Tibial nerve (tissue), 4 donors: ENCODE measurements around the gene CENPF. TPM values are rescaled to one million over a fixed set of nuclear protein-coding genes. Genes with fewer than 3 reads are reported as not detected.

Experiments used
- DNase-seq, 2 donors: peaks; one replicate each; pipeline ENCODE4 v3.0.0-alpha.2; 2019; ENCODE audit warnings: low spot score in 2 of 2
- H3K27ac ChIP-seq, 4 donors: fragments of 200-600 bp; sonication (generic) in 3 of 4; one replicate each; pipeline ENCODE4 v1.5.1; 2017 to 2019; ENCODE audit warnings: mild to moderate bottlenecking in 1 of 4
- H3K27me3 ChIP-seq, 2 donors: fragments of 200-600 bp; sonication (generic) in 1 of 2; one replicate each; pipeline versions ENCODE4 v1.5.1 to v1.6.0; 2017 to 2019
- H3K36me3 ChIP-seq, 3 donors: fragments of 200-600 bp; sonication (generic); one replicate each; pipeline ENCODE4 v1.5.1; 2018 to 2019
- H3K4me1 ChIP-seq, 4 donors: fragments of 200-600 bp; sonication (generic) in 3 of 4; one replicate each; pipeline ENCODE4 v1.5.1; 2017 to 2019
- H3K4me3 ChIP-seq, 4 donors: fragments of 200-600 bp; sonication (generic) in 3 of 4; one replicate each; pipeline ENCODE4 v1.5.1; 2017 to 2019; ENCODE audit warnings: mild to moderate bottlenecking in 1 of 4, moderate library complexity in 1 of 4
- H3K9me3 ChIP-seq, 4 donors: fragments of 200-600 bp; sonication (generic) in 3 of 4; one replicate each; pipeline ENCODE4 v1.5.1; 2017 to 2019
- CTCF ChIP-seq, 5 experiments: fragments of 200-600 bp in 3 of 5; fragments of 450-650 bp in 2 of 5; sonication (generic) in 3 of 5; IDR thresholded peaks; one replicate each; pipeline ENCODE4 v1.5.1; 2016 to 2019; ENCODE audit warnings: antibody characterized with exemption in 5 of 5, mild to moderate bottlenecking in 3 of 5, moderate library complexity in 2 of 5
- EP300 ChIP-seq, 2 donors: sonication (generic); formaldehyde crosslinking; IDR thresholded peaks; one replicate each; pipeline ENCODE4 v1.6.1; 2017; ENCODE audit warnings: antibody characterized with exemption in 2 of 2, mild to moderate bottlenecking in 1 of 2
- POLR2A ChIP-seq, 2 donors: fragments of 450-650 bp; IDR thresholded peaks; one replicate each; pipeline ENCODE4 v1.6.1; 2017; ENCODE audit warnings: antibody characterized with exemption in 2 of 2, mild to moderate bottlenecking in 2 of 2, moderate library complexity in 2 of 2
- whole genome bisulfite sequencing, 2 donors: methylation state at CpG; one replicate each; pipeline ENCODE4 v1.1.5; 2018; 5-methylcytosine and 5-hydroxymethylcytosine counted together
- total RNA-seq, 4 donors: library from RNA; depleted of rRNA; stranded (reverse); fragments of >200 nt; gene quantifications; one replicate each; pipeline ENCODE4 v1.1.0, GENCODE V29; 2016

Gene CENPF
- 1 to 10 TPM in 2 of 4 donors, under 1 TPM in 2; 0.84 to 4.4 (median 1.1) TPM for total RNA-seq

GRCh38 chr1:214602764-214603657 is at the start of gene CENPF:
CENPF (plus strand) TSS chr1:214603195; CDS start chr1:214613755, 10,560 bp downstream.
- H3K36me3 ChIP-seq, result no peaks in the 10 kb centered on the region
- TF ChIP-seq CTCF (IDR thresholded peaks at IDR 0.05) (peak; percentile 3 to 62 (median 36)), POLR2A (IDR thresholded peaks at IDR 0.05) (no peak), EP300 (IDR thresholded peaks at IDR 0.05) (peak; percentile 51 to 65)
- 0% methylated on average over 37 to 47 of the region's 65 CpGs for WGBS, 2 donors
- no peaks in the 10 kb centered on the region for H3K27me3 ChIP-seq
- no peaks in the 10 kb centered on the region for H3K9me3 ChIP-seq
- peak; percentile 91 to 94 for DNase-seq
- peaks cover 0 to 20% (median 0%) of the 10 kb centered on the region in 4 donors for H3K4me1 ChIP-seq
- peak within 1 kb of the TSS; percentile 48 to 92 (median 80) for H3K4me3 ChIP-seq
- H3K27ac ChIP-seq, result no peak within 1 kb of the TSS

- TF ChIP-seq POLR2A (IDR thresholded peaks at IDR 0.05), result no peak
- TF ChIP-seq EP300 (IDR thresholded peaks at IDR 0.05), result no peak
- DNase-seq, result no peak
- no peak overlapping the region for H3K27ac ChIP-seq
- H3K4me1 ChIP-seq, result peaks cover 0 to under 1% (median 0%) of the 10 kb centered on the region in 4 donors
- no peak overlapping the region for H3K4me3 ChIP-seq
- H3K36me3 ChIP-seq, result no peaks in the 10 kb centered on the region
- 61 to 64% methylated on average over 8 of the region's 8 CpGs for WGBS, 2 donors
- H3K9me3 ChIP-seq, result no peaks in the 10 kb centered on the region
- H3K27me3 ChIP-seq, result no peaks in the 10 kb centered on the region
These were observed 44.9 kb upstream of the CENPF start for GRCh38 chr1:214557952-214558735.

- DNase-seq, result no peak
- no peaks in the 10 kb centered on the region for H3K9me3 ChIP-seq
- H3K27ac ChIP-seq, result no peak overlapping the region
- H3K4me3 ChIP-seq, result no peak overlapping the region
- TF ChIP-seq EP300 (IDR thresholded peaks at IDR 0.05) (no peak), CTCF (IDR thresholded peaks at IDR 0.05) (no peak), POLR2A (IDR thresholded peaks at IDR 0.05) (no peak)
- H3K4me1 ChIP-seq, result no peaks in the 10 kb centered on the region
- H3K27me3 ChIP-seq, result no peaks in the 10 kb centered on the region
- H3K36me3 ChIP-seq, result no peaks in the 10 kb centered on the region
These were observed 39.1 kb upstream of the CENPF start for GRCh38 chr1:214563881-214564280.

- TF ChIP-seq POLR2A (IDR thresholded peaks at IDR 0.05) (no peak), CTCF (IDR thresholded peaks at IDR 0.05) (no peak), EP300 (IDR thresholded peaks at IDR 0.05) (no peak)
- H3K36me3 ChIP-seq, result no peaks in the 10 kb centered on the region
- no peak overlapping the region for H3K4me3 ChIP-seq
- 71 to 85% methylated on average over 1 of the region's 1 CpG for WGBS, 2 donors
- no peaks in the 10 kb centered on the region for H3K4me1 ChIP-seq
- no peak overlapping the region for H3K27ac ChIP-seq
- DNase-seq, result no peak
- no peaks in the 10 kb centered on the region for H3K27me3 ChIP-seq
- no peaks in the 10 kb centered on the region for H3K9me3 ChIP-seq
These were observed 37.7 kb upstream of the CENPF start for GRCh38 chr1:214565310-214565709.

GRCh38 chr1:214566158-214567104 is 36.6 kb upstream of the CENPF start:
- H3K27ac ChIP-seq, result no peak overlapping the region
- no peak overlapping the region for H3K4me3 ChIP-seq
- DNase-seq, result no peak
- 62 to 76% methylated on average over 3 of the region's 3 CpGs for WGBS, 2 donors
- no peaks in the 10 kb centered on the region for H3K27me3 ChIP-seq
- no peaks in the 10 kb centered on the region for H3K4me1 ChIP-seq
- no peaks in the 10 kb centered on the region for H3K36me3 ChIP-seq
- TF ChIP-seq CTCF (IDR thresholded peaks at IDR 0.05), result no peak
- TF ChIP-seq EP300 (IDR thresholded peaks at IDR 0.05), result no peak
- no peaks in the 10 kb centered on the region for H3K9me3 ChIP-seq
